GM12873 (cell line): ENCODE results near the gene KRT17.

Source experiments
- TF ChIP-seq, protein P1 (sequence below): IDR thresholded peaks from 2 replicates; pipeline ENCODE4 v1.5.1; 2012; ENCODE audit warnings: low read depth, mild to moderate bottlenecking, moderate library complexity, low read length, control low read depth; ENCODE audit not compliant: insufficient read depth; ENCODE audit errors: missing control alignments

The KRT17 gene

DNA sequence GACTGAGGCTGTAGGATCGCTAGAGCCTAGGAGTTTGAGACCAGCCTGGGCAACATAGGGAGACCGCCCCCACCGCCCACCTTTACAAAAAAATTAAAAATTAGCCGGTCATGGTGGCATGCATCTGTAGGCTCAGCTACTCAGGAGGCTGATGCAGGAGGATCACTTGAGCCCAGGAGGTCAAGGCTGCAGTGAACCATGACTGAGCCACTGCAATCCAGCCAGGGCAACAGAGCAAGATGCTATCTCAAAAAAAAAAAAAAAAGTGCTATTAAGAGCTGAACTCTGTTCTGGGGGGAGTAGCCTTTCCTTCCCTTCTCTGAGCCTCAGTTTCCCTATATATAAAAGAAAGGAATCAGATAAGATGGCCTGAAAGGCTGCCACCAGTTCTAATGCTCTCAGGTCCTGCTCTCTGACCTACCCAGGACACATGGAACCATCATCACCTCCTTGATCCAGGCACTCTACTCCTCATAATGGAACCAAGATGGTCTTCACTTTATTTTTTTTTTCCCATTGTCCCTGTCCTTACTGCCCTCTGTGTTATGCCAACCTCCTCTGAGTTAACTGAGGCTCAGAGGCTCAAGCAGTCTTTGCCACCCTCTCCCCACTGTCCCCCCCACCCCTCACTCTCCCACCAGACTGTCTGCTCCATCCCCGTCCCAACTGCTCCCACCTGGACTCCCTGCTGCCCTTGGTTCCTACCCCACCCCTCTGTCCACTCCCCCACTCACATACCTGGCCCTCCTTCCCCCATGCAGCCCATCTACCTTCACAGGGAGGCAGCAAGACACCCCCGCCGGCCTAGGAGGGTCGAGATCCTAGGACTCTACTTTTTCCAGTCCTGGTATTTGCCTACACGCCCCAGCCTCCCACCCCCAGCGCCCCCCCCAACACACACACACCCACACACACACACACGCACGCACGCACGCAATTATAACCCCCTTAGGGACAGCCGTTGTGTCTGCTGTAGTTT, 40.5 kb upstream of the KRT17 start:
- TF ChIP-seq, protein P1, sequence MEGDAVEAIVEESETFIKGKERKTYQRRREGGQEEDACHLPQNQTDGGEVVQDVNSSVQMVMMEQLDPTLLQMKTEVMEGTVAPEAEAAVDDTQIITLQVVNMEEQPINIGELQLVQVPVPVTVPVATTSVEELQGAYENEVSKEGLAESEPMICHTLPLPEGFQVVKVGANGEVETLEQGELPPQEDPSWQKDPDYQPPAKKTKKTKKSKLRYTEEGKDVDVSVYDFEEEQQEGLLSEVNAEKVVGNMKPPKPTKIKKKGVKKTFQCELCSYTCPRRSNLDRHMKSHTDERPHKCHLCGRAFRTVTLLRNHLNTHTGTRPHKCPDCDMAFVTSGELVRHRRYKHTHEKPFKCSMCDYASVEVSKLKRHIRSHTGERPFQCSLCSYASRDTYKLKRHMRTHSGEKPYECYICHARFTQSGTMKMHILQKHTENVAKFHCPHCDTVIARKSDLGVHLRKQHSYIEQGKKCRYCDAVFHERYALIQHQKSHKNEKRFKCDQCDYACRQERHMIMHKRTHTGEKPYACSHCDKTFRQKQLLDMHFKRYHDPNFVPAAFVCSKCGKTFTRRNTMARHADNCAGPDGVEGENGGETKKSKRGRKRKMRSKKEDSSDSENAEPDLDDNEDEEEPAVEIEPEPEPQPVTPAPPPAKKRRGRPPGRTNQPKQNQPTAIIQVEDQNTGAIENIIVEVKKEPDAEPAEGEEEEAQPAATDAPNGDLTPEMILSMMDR = no peak

DNA sequence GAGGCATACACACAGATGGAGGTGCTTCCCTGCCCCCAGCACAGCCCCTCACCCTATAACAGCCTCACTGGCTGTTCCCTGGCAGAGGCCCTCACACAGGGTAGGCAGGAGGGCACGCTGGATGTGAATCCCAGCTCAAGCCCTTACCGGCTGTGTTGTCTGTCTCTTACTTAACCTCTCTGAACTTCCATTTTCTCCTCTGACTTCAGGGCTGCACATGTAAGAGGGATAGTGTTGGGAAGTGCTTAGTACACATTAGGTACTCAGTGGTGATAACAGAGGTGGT, 39.7 kb upstream of the KRT17 start:
- TF ChIP-seq, protein P1 = no peak

DNA sequence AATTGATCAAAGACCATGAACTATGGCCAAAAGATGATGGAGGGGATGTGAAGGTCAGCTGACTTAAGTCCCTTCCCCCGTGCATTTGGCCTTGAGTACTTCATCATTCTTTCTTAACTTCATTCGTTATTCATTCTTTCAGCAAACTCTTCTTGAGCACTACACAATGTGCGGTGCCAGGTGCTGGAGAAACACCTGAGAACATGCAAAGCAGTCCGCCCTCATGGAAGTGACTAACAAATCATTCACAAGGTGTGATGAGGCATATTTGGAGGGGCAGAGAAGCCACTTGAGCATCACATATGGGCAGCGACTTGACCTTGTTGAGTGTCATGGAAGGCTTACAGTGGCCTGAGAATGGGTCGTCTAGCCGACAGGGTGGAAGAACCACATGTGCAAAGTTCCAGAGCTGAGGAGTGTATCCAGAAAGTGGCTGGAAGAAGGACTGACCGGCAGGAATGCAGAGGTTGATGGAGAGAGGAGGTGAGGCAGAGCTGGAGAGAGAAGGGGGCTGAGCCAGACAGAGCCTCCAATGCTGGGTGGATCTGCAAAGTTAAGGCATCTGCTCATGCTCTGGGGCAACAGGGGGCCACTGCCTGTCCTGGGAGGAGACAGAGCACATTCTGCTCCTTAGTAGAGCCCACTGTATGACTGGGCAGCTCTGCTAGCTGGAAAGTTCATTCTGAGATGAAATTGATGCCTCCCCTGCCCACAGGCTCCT, 39.2 kb upstream of the KRT17 start:
- TF ChIP-seq, protein P1 = no peak

DNA sequence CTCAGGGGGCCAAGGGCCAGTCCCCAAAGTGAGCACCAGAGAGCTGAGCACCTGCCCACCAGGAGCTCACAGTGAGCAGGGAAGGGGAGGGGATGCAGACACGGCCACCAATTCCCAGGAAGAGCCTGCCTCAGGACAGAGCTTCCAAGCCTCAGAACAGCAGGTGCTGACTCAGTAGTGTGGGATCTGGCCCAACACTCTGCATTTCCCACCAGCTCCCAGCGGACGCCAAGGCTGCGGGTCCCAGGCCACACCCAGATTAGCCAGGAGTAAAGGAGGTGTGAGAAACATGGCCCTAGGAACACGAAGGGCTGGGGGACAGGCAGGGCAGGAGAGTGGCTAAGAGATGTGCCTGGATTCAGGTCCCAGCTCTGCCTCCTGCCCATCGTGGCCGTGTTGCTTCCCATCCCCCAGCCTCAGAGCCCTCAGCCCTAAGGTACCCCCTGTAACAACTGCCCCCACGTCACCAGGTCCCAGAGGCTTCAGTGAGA, 35.9 kb upstream of the KRT17 start:
- TF ChIP-seq, protein P1 = no peak

DNA sequence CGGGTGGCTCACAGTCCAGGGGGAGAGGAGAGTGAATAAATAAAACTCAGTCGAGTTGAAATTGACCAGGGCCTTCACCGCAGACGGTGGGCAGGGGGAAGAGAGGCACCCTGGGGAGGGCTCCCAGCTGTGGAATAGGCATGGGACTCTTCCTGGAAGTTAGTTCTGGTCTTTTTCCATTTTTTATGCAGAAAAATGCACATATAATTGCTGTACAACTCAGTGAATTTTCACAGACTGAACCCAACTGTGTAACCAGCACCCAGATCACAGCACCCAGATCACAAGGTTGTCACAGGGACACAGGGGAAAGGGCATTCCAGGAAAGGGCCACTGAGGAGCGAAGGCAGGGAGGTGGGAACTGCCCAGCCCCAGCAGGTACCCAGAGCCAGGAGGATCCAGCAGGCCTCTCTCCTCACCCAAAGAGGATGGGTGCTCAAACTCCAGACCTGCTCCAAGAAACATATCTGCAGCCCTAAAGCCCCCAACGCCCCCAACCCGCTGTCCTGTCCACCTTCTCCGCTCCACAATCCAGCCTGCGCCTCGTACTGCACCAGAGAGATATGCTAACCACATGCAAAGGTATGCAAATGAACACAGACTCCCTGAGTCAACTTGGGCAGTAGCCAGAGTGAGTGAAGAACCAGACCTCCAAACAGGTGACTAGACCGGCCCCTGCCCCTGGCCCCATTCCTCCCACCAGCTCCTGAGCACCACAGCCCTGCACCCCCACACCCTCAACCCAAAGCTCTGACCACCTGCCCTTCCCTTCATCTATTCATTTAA, 35.2 kb upstream of the KRT17 start:
- TF ChIP-seq, protein P1 = no peak

DNA sequence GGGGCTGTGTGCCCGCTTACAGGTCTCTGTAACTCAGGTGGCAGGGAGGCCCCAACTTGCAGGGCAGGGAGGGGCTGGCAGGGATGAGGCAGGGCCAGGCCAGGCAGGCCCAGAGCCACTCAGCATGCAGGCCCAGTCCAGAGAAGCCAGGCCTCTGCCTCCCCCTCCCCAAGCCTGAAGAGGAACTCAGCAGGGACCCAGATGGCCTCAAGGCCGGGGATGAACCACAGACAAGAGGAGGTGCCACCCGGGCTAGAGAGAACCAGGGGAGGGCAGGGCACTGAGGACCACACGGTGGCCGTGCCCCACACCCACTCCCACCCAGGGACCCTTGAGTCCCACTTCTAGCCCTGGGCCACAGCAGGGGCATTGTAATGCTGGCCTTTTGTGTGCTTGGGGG, 34.5 kb upstream of the KRT17 start:
- TF ChIP-seq, protein P1 = no peak
